GM19240 (cell line): ENCODE results near the gene SYNGR1.
"Not testable (repeated sequence)": the region's sequence is repeated elsewhere in the genome, so short reads cannot be mapped to it uniquely, and the experiment has no call there.

Experiments used
- DNase-seq: peaks from one replicate; pipeline ENCODE4 v3.0.0; 2011; ENCODE audit warnings: low spot score; ENCODE audit not compliant: insufficient read length

SYNGR1 gene

DNA sequence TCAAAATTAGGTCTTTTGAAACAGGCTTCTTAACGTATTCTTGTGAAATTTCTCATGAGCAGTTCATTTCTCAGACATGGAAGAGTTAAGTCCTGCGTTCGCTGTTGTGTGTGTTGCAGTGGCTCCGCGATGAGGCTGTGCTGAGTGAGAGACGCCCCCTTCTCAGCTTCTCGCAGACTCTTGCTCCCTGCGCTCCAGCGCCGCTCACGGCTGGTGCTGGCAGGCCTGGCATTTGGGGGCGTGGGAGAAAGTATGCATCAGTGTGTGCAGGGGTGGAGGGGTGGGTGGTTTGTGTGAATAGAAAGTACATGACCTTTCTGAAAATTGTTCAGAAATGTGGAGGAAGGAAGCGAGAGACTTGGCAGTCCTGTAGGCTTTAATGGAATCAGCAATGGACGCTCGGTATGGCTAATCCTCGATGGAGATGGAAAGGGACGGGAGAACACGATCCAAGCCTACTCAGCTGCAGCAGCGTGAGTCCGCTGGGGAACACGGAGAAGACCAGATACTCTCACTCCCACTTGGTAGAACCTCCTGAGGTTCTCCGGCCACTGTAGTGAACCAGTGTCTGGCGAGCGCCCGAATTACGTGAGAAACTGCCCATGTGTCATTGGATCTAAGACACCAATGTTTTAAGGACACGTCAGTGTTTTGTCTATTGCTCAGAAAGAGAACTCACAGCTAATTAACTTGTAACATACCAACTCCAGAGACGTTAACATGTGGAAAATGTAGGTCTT, 55.7 kb downstream of the SYNGR1 start:
- DNase-seq: no peak

DNA sequence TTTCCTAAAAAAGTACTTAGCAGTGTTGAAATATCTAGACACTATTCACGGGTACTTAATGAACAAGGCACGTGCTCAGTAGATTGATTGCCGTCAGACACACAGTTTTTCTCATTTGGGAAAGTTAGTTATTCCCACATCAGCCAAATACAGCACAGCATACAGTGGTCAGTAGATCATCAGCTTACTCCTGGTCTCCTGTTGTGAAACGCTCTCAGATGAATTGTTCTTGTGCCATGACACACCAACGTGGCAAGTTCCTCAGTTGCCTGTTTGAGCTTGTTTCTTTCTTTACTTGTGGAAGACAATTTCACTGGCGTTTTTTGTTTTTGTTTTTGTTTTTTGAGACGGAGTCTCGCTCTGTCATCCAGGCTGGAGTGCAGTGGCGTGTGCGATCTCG, 58.4 kb downstream of the SYNGR1 start:
- DNase-seq: no peak

DNA sequence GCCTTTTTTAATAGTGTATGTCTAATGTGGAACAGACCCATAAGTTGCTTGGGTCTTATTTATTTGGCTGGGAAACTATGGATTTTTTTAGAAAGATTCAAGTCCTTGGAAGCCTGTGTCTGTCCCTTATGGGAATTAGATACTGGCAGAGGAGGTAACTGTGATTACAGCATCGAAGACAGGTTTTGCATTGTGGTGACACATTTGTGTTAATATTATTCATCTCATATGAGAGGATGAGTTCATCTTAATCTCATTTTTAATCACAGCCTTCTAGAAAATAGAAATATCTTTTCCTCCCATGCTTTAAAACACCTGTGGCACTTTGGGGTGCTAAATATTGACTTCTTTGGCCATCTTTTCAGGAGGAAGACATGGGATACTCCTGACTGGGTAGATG, 59.0 kb downstream of the SYNGR1 start:
- no peak for DNase-seq

DNA sequence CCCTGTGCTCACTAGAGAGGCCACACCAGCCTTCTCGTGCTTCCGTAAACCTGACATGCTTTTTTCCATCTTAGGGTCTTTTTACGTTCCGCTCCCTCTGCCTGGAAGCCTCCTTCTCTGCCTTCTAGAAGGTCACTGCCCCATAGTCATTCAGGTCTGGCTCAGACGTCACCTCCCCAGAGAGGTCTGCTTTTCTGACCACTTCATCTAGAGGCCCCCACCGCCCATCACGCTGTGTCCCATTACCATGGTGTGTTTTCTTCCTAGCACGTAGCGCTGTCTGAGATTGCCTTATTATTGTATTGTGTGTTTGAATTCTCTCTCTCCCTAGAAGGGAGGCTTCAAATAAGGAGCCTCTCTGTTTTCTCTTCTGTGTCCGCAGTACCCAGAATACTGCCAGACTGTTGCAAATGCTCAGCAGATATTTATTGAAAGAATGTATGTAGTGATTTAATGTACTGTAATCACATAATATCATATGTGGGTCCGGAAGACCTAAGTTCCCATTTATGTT, 59.8 kb downstream of the SYNGR1 start:
- DNase-seq: no peak

DNA sequence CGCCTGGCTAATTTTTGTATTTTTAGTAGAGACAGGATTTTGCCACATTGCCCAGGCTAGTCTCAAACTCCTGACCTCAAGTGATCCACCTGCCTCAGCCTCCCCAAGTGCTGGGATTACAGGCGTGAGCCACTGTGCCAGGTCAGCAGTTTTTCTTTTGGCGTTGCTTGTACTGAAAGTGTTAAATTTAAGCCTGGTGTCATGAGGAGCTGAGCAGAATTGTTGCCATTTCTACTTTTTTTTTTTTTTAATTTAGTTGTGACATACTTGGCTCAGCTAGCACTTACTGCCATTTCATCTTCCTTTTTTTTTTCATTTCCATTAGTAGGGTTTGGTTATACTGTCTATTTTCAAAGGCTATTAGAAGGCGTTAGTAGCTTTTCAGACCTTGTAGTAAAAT, 60.5 kb downstream of the SYNGR1 start:
- no peak for DNase-seq

DNA sequence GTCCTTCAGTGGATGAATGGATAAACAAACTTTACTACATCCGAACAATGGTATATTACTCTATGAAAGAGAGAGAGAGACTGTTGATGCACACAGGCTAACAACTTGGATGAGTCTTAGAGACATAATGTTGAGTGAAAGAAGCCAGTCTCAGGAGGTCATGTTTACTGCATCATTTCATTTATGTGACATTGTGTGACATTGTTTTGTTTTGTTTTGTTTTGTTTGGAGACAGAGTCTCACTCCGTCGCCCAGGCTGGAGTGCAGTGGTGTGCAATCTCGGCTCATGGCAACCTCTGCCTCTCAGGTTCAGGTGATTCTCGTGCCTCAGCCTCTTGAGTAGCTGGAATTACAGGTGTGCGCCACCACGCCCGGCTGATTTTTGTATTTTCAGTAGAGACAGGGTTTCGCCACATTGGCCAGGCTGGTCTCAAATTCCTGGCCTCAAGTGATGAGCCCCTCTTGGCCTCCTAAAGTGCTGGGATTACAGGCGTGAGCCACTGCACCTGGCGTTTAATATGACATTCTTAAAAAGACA, 62.1 kb downstream of the SYNGR1 start:
- DNase-seq: not testable (repeated sequence)

DNA sequence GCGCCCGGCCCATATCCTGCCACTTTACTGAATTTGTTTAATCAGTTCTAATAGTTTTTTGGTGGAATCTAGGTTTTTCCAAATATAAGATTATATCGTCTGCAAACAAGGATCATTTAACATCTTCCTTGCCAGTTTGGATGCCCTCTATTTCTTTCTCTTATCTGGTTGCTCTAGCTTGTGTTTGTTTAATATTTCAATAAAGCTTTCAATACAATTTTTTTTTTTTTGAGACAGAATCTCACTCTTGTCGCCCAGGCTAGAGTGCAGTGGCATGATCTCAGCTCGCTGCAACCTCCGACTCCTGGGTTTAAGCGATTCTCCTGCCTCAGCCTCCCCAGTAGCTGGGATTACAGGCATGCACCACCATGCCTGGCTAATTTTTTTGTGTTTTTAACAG, 63.4 kb downstream of the SYNGR1 start:
- not testable (repeated sequence) for DNase-seq

DNA sequence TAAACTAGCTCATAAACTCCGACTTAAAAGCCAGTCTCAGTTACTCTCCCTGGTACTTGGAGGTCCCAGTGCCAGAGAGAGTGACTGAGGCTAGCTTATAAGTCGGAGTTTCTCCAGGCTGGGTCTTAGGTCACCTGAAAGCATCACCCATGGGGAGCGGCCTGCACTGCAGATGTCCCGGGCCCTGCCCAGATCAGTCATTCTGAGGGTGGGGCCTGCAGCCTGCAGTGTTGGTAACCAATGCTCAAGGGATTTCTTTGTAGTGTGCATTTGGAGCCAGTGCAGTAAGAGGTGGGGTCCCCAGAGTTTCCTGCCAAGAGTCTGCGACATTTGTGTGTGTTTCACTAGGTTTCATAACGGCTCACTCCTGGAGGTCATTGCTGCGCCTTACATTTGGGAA, 64.6 kb downstream of the SYNGR1 start:
- DNase-seq: no peak

DNA sequence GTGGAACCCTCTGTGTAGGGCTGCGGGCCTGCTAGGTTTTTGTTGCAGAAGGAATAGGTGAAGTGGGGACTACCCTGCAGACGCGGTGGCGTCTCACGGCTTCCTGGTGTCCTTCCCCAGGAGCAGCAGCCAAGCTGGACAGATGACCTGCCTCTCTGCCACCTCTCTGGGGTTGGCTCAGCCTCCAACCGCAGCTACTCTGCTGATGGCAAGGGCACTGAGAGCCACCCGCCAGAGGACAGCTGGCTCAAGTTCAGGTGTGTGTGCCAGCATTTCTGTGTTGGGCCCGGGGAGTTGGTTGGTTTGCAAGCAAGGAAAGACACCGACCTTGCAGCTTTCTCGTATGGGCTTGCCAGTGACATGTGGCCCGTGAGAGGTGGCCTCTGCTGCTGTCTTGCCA, 65.1 kb downstream of the SYNGR1 start:
- DNase-seq: no peak

DNA sequence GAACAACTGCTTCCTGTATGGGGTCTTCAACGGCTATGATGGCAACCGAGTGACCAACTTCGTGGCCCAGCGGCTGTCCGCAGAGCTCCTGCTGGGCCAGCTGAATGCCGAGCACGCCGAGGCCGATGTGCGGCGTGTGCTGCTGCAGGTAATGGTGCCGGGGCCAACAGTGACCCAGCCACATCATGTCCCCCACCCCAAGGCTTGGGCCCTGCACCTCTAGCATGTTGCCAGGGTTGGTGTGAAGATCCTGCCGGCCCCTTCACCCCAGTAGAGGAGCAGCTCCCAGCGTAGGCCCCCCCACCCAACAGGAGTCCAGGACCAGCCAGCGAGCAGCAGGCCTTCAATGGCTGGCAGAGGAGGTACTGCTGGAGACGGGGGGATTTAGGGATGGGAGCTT, 65.7 kb downstream of the SYNGR1 start:
- no peak for DNase-seq

DNA sequence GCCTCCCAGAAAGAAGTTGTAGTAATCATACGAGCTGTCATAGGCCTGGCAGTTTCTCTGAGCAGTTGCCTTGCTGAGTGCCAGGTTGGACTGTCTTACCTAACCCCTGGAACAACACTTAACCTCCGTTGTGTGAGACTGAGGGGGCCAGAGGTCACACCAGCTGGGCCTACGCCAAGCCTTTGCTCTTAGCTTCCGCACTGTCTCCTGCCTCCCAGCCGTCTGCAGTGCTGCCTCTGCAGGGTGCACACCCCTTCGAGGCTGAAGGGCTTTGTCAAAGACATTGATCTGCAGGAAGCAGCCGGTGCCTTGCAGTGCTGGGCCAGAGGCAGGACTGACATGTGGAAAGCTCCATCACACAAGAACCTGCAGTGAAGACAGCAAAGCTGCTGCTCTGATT, 66.5 kb downstream of the SYNGR1 start:
- DNase-seq: no peak

DNA sequence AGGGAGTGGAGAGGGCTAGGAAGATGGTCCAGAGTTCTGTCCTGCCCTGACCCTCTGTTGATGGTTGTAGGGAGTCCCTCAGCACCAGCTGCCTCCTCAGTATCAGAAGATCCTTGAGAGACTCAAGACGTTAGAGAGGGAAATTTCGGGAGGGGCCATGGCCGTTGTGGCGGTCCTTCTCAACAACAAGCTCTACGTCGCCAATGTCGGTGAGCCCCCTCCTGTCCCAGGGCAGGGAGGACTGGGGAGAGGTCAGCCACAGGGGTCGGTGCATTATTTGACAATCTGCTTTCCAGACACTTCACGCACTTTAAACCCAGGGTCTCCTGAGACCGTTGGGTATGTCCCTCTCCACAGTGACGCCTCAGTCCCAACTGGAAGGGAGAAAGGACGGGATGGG, 67.8 kb downstream of the SYNGR1 start:
- no peak for DNase-seq

DNA sequence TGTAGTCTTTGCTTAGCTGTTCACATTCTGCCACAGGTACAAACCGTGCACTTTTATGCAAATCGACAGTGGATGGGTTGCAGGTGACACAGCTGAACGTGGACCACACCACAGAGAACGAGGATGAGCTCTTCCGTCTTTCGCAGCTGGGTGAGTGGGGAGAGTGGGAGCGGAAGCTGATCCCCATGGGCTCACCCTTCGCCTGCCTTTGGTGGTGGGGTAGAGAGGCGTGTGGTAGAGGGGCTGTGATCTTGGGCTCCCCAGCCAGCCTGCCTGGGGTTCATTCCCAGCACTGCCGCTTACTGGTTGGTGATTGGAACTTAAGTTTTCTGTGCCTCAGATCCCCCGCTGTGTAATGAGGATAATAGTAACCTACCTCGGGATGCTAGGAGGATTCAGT, 68.9 kb downstream of the SYNGR1 start:
- DNase-seq: no peak

DNA sequence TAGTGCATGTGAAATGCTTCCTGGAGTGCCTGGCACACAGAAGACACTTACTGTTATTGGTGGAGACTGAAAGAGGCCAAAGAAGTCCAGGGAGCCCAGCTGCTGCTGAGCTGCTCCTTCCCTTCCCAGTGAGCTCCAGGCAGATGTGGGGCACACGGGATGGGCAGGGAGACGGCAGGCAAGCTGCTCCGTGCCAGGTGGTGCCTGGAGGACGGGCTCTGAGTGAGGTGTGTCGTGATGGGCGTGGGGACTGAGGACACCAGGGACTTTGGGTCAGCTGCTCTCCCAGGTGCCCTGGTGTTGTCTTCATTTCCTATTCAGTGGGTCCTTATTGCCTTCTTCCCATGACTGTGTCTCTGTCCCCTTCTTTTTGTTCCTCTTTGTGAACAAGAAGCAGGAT, 69.3 kb downstream of the SYNGR1 start:
- DNase-seq: no peak

DNA sequence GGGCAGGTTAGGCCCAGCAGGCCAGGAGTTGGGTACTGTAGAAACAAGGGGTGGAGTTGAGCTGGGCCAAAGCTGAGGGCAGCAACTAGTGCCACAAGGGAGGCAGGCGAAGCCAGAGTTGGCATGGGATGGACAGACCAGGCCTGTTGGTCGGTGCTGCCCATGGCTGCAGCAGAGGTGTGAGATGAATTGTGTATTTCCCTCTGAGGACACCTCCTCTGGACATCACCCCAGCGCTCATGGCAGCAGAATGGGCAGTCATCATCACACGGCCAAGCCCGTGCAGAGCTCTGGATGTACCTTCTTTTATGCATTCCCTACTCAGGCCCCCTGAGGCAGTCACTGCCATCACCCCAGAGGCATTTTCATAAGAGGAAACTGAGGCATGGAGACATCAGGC, 70.1 kb downstream of the SYNGR1 start:
- no peak for DNase-seq

DNA sequence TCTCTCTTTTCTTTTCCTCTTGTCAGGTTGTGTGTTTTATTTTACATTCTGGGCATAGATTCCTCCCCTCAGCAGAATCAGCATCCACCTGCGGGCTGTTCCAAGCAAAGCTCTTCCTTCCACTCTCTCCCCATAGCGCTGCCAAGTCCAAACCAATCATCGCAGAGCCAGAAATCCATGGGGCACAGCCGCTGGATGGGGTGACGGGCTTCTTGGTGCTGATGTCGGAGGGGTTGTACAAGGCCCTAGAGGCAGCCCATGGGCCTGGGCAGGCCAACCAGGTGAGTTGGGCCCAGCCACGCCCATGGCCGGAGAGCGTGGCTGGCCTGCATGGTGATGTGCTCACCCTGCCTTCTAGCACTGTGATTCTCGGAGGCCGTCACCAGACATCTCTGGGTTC, 71.9 kb downstream of the SYNGR1 start:
- no peak for DNase-seq

DNA sequence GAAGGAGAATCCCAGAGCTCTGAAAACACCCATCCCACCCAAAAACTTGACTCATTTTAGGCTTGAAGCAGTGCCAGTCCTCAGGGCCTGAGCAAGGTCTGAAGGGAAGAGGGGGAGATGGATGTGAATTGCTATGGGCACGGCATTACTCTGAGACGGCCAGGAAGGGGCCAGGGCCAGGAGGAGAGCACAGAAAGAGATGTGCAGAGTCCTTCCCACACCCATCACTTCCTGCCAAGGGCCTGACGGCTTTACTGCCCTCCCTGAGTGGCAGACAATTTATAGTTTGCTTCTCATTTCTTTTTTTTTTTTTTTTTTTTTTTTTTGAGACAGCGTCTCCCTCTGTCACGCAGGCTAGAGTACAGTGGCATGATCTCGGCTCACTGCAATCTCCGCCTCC, 72.3 kb downstream of the SYNGR1 start:
- no peak for DNase-seq

DNA sequence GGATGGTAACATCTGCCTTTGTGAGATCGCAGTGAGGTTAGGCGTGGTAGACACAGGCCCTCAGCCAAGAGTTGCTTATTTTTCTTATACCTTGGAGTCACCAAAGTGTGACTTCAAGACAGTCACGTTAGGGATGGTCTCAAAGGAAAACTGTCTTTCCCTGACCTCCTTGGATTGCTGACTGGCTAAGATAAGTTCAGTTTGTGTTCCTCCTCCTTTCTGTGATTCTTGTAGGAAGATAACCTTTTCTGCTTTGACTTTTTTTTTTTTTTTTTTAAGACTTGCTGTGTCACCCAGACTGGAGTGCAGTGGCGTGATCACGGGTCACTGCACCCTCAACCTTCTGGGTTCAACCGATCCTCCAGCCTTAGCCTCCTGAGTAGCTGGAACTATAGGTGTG, 72.9 kb downstream of the SYNGR1 start:
- no peak for DNase-seq

DNA sequence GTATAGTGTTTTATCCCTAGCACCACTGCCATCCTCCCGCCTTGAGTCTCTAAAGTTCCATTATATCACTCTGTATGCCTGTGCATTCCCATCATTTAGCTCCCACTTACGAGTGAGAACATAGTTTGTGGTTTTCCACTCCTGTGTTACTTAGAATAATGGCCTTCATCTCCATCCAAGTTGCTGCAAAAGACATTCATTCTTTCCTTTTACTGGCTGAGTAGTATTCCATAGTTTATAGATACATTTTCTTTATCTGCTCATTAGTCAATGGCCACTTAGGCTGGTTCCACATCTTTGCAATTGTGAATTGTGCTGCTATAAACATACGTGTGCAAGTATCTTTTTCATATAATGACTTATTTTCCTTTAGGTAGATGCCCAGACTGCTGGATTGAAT, 74.2 kb downstream of the SYNGR1 start:
- no peak for DNase-seq

DNA sequence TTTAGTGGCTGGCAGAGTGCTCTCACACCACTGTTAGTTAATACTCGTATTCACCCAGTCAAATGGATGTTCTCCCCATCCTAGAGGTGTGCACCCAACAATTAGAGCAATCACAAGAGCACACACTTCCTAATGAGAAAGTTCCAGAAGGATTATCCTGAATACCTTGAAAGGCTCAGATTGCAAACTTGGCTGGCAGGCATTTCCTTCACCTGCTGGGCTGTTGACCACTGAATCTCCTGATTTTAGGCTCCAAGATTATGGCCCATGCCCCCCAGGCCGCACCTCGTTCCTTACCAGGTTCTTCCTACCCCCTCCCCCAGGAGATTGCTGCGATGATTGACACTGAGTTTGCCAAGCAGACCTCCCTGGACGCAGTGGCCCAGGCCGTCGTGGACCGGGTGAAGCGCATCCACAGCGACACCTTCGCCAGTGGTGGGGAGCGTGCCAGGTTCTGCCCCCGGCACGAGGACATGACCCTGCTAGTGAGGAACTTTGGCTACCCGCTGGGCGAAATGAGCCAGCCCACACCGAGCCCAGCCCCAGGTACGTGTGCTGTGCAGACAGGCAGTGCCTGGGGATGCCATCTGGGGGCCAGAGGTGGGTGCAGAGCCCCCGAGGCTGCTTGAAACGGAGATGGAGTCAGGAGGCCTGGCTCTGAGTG, 76.7 kb downstream of the SYNGR1 start:
- DNase-seq: no peak

DNA sequence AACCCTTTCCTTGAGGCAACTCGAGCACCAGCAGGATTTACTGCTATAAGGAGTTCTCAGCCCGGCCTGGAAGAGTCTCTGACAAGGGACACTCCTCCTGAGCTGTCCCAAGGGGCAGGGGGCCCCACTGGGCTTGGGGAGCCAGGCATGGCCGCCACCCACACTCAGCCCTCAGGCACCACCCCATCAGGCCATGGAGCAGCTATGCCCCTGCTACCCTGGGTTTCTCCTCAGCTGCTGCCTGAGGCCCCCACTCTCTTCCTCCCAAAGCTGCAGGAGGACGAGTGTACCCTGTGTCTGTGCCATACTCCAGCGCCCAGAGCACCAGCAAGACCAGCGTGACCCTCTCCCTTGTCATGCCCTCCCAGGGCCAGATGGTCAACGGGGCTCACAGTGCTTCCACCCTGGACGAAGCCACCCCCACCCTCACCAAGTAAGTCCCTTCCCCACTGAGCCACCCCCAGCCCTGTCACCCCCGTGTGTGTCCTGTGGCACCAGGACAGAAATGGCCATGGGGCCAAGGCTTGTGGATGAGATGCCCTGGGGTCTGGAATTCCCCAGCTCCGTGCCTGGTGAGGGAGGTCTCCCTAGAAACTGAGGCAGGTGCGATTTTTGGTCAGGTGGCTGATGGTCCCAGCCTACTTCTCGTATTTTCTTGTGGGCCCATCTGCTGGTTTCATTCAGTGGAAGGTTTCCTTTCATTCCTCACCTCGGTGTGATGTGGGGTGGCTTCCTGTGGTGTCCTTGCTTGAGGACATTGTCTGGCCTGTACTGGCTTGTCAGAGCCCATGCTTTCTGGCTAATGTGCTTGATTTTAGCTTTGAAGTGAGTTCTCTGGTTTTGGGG, 78.2 kb downstream of the SYNGR1 start:
- DNase-seq: no peak

DNA sequence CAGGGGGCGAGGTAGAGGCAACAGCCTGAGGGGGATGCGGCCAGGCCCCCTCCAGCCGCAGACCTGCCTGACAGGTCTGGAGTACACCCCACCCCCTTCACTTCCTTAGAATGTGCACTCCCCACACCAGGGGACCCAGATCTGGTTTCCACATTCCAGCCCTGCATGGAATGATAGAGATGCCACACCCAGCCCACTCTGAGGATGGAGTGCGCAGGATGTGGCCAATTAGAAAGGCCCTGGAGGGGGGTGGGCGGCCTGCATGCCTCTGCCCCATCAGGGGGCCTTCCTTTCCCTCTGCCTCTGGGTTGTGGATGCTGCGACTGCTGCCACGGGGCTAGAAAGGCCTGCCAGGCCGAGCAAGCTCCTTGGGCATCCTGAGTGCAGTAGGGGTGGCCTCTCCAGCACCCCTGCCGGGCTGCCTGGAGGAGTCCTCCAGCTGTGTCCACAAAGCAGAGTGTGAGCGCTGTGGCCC, 78.8 kb downstream of the SYNGR1 start:
- DNase-seq: no peak
